C4-2B (cell line): Measurements from ENCODE around the gene FOXK1.

Experiments used
- ZFX ChIP-seq: fragments of 450-650 bp; IDR thresholded peaks from 2 replicates; pipeline ENCODE4 v1.6.1; 2017
- TF ChIP-seq, protein P1 (sequence below): fragments of 450-650 bp; conservative IDR thresholded peaks from 2 replicates; pipeline ENCODE4 v1.5.1; 2017; ENCODE audit warnings: mild to moderate bottlenecking

DNA sequence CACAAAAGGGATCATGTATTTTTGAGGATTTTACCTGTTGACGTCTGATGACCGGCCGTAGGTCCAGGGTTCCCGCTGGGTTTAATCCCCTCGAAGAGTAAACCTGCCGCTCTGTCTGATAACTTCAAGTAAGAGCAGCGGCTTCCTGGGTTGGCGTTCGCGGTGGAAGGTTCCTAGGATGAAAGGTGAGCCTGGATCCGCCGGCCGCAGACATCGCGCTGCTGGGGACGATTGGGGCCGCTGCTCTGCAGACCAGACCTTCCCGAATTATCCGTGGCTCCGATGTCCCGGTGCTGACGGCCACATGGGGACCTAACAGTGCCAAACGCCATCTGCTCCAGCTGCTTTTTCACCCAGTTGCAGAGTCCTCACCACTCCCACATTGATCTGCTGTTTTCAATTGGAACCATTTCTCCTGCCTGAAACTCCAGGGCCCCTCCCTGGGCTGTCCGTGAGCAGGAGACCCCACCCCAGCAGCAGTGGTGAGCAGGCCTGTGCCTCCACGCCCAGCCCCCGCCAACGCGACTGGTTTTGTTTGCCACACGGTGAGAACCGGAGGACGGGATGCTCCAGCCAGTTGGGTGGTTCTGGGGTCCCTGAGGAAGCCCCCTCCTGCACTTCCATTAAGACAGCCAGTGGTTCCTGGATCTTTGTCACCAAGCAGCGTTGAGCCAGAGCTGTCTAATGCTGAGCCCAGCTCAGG lies 81.1 kb downstream of the FOXK1 start:
- TF ChIP-seq, protein P1, sequence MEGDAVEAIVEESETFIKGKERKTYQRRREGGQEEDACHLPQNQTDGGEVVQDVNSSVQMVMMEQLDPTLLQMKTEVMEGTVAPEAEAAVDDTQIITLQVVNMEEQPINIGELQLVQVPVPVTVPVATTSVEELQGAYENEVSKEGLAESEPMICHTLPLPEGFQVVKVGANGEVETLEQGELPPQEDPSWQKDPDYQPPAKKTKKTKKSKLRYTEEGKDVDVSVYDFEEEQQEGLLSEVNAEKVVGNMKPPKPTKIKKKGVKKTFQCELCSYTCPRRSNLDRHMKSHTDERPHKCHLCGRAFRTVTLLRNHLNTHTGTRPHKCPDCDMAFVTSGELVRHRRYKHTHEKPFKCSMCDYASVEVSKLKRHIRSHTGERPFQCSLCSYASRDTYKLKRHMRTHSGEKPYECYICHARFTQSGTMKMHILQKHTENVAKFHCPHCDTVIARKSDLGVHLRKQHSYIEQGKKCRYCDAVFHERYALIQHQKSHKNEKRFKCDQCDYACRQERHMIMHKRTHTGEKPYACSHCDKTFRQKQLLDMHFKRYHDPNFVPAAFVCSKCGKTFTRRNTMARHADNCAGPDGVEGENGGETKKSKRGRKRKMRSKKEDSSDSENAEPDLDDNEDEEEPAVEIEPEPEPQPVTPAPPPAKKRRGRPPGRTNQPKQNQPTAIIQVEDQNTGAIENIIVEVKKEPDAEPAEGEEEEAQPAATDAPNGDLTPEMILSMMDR, result no peak
- no peak for TF ChIP-seq ZFX
